ENCODE data around the gene RMI2.

RMI2 gene

GRCh38 chr16:11299865-11300559, 45.2 kb upstream of the RMI2 start:
- no peak for DNase-seq (ENCODE audit: low read depth in 1 of 2, low spot score in 1 of 2)
- Histone ChIP-seq H3K27me3 (ENCODE audit: insufficient read depth, poor library complexity, severe bottlenecking) (no peaks in the 10 kb centered on the region), H3K27ac (replicated peaks) (no peak overlapping the region), H3K4me3 (replicated peaks; ENCODE audit: insufficient read depth, low read length) (no peak overlapping the region)
- TF ChIP-seq, protein P1, sequence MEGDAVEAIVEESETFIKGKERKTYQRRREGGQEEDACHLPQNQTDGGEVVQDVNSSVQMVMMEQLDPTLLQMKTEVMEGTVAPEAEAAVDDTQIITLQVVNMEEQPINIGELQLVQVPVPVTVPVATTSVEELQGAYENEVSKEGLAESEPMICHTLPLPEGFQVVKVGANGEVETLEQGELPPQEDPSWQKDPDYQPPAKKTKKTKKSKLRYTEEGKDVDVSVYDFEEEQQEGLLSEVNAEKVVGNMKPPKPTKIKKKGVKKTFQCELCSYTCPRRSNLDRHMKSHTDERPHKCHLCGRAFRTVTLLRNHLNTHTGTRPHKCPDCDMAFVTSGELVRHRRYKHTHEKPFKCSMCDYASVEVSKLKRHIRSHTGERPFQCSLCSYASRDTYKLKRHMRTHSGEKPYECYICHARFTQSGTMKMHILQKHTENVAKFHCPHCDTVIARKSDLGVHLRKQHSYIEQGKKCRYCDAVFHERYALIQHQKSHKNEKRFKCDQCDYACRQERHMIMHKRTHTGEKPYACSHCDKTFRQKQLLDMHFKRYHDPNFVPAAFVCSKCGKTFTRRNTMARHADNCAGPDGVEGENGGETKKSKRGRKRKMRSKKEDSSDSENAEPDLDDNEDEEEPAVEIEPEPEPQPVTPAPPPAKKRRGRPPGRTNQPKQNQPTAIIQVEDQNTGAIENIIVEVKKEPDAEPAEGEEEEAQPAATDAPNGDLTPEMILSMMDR (IDR thresholded peaks at IDR 0.05; ENCODE audit: insufficient read depth, low read length) = no peak
- TF ChIP-seq SPI1 (IDR thresholded peaks at IDR 0.05; ENCODE audit: borderline replicate concordance, low read depth) (no peak), GABPA (IDR thresholded peaks at IDR 0.05; ENCODE audit: low read depth) (no peak), POLR2AphosphoS5 (IDR thresholded peaks at IDR 0.05; ENCODE audit: low read depth) (no peak)
- TF ChIP-seq, protein P2, sequence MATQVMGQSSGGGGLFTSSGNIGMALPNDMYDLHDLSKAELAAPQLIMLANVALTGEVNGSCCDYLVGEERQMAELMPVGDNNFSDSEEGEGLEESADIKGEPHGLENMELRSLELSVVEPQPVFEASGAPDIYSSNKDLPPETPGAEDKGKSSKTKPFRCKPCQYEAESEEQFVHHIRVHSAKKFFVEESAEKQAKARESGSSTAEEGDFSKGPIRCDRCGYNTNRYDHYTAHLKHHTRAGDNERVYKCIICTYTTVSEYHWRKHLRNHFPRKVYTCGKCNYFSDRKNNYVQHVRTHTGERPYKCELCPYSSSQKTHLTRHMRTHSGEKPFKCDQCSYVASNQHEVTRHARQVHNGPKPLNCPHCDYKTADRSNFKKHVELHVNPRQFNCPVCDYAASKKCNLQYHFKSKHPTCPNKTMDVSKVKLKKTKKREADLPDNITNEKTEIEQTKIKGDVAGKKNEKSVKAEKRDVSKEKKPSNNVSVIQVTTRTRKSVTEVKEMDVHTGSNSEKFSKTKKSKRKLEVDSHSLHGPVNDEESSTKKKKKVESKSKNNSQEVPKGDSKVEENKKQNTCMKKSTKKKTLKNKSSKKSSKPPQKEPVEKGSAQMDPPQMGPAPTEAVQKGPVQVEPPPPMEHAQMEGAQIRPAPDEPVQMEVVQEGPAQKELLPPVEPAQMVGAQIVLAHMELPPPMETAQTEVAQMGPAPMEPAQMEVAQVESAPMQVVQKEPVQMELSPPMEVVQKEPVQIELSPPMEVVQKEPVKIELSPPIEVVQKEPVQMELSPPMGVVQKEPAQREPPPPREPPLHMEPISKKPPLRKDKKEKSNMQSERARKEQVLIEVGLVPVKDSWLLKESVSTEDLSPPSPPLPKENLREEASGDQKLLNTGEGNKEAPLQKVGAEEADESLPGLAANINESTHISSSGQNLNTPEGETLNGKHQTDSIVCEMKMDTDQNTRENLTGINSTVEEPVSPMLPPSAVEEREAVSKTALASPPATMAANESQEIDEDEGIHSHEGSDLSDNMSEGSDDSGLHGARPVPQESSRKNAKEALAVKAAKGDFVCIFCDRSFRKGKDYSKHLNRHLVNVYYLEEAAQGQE (IDR thresholded peaks at IDR 0.05; ENCODE audit: insufficient replicate concordance, low read depth) = no peak

- Histone ChIP-seq H3K27ac (replicated peaks) (no peak overlapping the region), H3K4me3 (replicated peaks; ENCODE audit: insufficient read depth, low read length) (no peak overlapping the region), H3K27me3 (ENCODE audit: insufficient read depth, poor library complexity, severe bottlenecking) (no peaks in the 10 kb centered on the region)
- no peak for TF ChIP-seq GABPA (IDR thresholded peaks at IDR 0.05; ENCODE audit: low read depth)
- no peak for TF ChIP-seq SPI1 (IDR thresholded peaks at IDR 0.05; ENCODE audit: borderline replicate concordance, low read depth)
- no peak for TF ChIP-seq POLR2AphosphoS5 (IDR thresholded peaks at IDR 0.05; ENCODE audit: low read depth)
- TF ChIP-seq, protein P1 (IDR thresholded peaks at IDR 0.05; ENCODE audit: insufficient read depth, low read length) = no peak
- TF ChIP-seq, protein P2 (IDR thresholded peaks at IDR 0.05; ENCODE audit: insufficient replicate concordance, low read depth) = no peak
- DNase-seq (ENCODE audit: low read depth in 1 of 2, low spot score in 1 of 2) = no peak
These were observed 44.7 kb upstream of the RMI2 start for GRCh38 chr16:11300560-11300892.

GRCh38 chr16:11301645-11302501, 43.4 kb upstream of the RMI2 start:
- Histone ChIP-seq H3K4me3 (replicated peaks; ENCODE audit: insufficient read depth, low read length) (no peak overlapping the region), H3K27ac (replicated peaks) (no peak overlapping the region), H3K27me3 (ENCODE audit: insufficient read depth, poor library complexity, severe bottlenecking) (no peaks in the 10 kb centered on the region)
- no peak for DNase-seq (ENCODE audit: low read depth in 1 of 2, low spot score in 1 of 2)
- TF ChIP-seq, protein P2 (IDR thresholded peaks at IDR 0.05; ENCODE audit: insufficient replicate concordance, low read depth) = no peak
- no peak for TF ChIP-seq POLR2AphosphoS5 (IDR thresholded peaks at IDR 0.05; ENCODE audit: low read depth)
- no peak for TF ChIP-seq SPI1 (IDR thresholded peaks at IDR 0.05; ENCODE audit: borderline replicate concordance, low read depth)
- TF ChIP-seq, protein P1 (IDR thresholded peaks at IDR 0.05; ENCODE audit: insufficient read depth, low read length) = no peak
- TF ChIP-seq GABPA (IDR thresholded peaks at IDR 0.05; ENCODE audit: low read depth) = no peak

Data from HL-60 (cell line).